Hindlimb muscle (tissue), 1 donor: Measurements from ENCODE around the gene PLIN1. TPM values are rescaled to one million over a fixed set of nuclear protein-coding genes. Genes with fewer than 3 reads are reported as not detected.

Source experiments
- DNase-seq: peaks from one replicate; pipeline ENCODE4 v3.0.0-alpha.2; 2013
- polyA plus RNA-seq: library from polyadenylated mRNA; unstranded; fragments of 120-200 nt; gene quantifications from one replicate; pipeline ENCODE4 v1.2.1, GENCODE V29; 2013; ENCODE audit not compliant: insufficient read length

The PLIN1 gene
- polyA plus RNA-seq, 1 donor = 12.4 TPM

- DNase-seq = no peak
Measured at GRCh38 chr15:89623165-89623564, 56.0 kb downstream of the PLIN1 start.

- no peak for DNase-seq
Measured at GRCh38 chr15:89621547-89621946, 57.6 kb downstream of the PLIN1 start.

GRCh38 chr15:89616228-89616627 lies 62.9 kb downstream of the PLIN1 start:
- no peak for DNase-seq

- DNase-seq = no peak
Measured at GRCh38 chr15:89615135-89615534, 64.0 kb downstream of the PLIN1 start.

Other genes with a start within 250 kb of the PLIN1 start
- gene RHCG, start 182.8 kb downstream of the PLIN1 start, polyA plus RNA-seq = not detected
- 3.8 TPM for gene TICRR, start 103.9 kb downstream of the PLIN1 start, polyA plus RNA-seq
- 7.1 TPM for gene KIF7, start 23.9 kb downstream of the PLIN1 start, polyA plus RNA-seq
- gene PEX11A, start 11.4 kb upstream of the PLIN1 start, polyA plus RNA-seq = 6.2 TPM
- 0.14 TPM for gene WDR93, start 11.4 kb upstream of the PLIN1 start, polyA plus RNA-seq
- gene MESP1, start 71.9 kb upstream of the PLIN1 start, polyA plus RNA-seq = 1.3 TPM
- 0.22 TPM for gene MESP2, start 97.0 kb upstream of the PLIN1 start, polyA plus RNA-seq
- 10.0 TPM for gene ANPEP, start 135.5 kb upstream of the PLIN1 start, polyA plus RNA-seq
- 24.0 TPM for gene AP3S2, start 214.6 kb upstream of the PLIN1 start, polyA plus RNA-seq
- gene ARPIN, start 233.6 kb upstream of the PLIN1 start, polyA plus RNA-seq = 16.1 TPM